GM18873 (cell line): ENCODE measurements around the gene RNU6-1.

Experiments used
- ATAC-seq: cut with Tn5 transposase; IDR thresholded peaks from one replicate; pipeline ENCODE4 v1.9.1; 2021; ENCODE audit warnings: mild to moderate bottlenecking, moderate library complexity, moderate number of reproducible peaks; ENCODE audit not compliant: unreplicated experiment, low FRiP score

Gene RNU6-1

DNA sequence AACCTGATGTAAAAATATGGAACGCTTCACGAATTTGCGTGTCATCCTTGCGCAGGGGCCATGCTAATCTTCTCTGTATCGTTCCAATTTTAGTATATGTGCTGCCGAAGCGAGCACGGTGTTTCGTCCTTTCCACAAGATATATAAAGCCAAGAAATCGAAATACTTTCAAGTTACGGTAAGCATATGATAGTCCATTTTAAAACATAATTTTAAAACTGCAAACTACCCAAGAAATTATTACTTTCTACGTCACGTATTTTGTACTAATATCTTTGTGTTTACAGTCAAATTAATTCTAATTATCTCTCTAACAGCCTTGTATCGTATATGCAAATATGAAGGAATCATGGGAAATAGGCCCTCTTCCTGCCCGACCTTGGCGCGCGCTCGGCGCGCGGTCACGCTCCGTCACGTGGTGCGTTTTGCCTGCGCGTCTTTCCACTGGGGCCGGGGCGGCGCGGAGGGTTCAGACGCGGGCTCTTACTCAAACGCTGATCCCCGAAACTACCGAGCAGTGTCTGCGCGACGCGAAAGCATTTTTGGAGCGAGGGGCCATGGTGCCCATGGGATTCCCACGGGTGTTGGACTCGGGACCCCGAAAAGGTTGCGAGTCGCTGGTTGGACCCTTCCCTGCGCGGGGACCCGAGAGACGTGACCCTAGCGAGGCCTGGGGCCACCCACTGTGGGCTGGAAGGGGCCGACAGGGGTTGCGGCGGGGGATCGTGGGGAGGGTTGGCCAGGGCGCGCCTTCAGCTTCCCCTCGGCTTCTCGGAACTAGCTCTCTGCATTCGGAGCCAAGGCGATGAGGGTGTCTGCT lies at the start of gene RNU6-1:
Gene RNU6-1 (minus strand): TSS at position 117 of the 820 bp plus-strand sequence.
- ATAC-seq: peak; percentile 74

DNA sequence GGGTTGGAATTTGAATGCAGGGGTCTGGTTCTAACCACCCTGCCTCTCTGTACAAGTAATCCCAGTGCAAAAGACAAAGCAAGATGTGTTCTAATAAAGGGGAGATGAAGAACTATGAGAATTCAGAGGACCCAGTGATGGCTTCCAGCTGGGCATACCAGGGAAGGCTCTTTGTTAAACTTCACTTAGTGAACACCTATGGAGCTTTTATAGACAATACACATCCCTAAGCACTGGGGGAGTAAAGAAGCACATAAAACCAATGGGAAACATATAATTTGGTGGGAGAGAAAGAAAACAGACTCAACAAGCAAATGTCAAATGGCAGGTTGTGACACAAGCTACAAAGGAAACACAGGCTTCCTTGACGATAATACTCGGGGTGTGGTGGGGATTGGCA lies 47.9 kb upstream of the RNU6-1 start:
- no peak for ATAC-seq

DNA sequence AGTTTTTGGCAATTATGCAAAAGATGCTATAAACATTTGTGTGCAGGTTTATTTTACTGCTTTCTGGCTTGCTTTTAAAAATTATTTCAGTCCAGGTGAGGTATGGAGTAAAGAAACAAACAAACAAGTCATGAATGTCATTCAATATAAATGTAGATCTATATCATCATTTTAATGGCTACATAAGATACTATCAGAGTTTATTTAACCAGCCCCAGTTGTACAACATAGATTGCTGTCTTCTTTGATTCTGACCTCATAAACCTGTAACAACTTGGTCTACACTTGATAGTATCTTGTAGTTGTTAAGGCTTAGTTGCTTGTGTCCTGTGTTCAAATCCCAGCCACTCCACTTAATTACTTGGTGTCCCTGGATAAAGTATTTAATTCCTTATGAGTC lies 46.0 kb upstream of the RNU6-1 start:
- no peak for ATAC-seq

DNA sequence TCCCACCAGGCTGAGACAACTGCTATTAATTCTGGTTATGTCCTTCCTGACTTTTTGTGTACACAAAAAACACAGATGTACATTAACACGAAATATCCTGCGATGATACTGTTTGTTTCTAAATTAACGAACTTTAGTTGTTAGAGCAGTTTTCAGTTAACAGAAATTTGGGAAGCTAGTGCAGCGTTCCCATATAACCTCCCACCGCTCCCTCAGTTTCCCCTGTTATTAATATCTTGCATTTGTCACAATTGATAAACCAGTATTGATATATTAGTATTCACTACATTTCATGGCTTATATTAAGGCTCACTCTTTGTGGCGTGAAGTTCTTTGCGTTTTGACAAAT lies 45.3 kb upstream of the RNU6-1 start:
- no peak for ATAC-seq

GRCh38 chr15:67884514-67885174 lies 44.8 kb upstream of the RNU6-1 start:
- ATAC-seq: no peak

- ATAC-seq: no peak
These were observed 44.2 kb upstream of the RNU6-1 start for GRCh38 chr15:67884009-67884408.

DNA sequence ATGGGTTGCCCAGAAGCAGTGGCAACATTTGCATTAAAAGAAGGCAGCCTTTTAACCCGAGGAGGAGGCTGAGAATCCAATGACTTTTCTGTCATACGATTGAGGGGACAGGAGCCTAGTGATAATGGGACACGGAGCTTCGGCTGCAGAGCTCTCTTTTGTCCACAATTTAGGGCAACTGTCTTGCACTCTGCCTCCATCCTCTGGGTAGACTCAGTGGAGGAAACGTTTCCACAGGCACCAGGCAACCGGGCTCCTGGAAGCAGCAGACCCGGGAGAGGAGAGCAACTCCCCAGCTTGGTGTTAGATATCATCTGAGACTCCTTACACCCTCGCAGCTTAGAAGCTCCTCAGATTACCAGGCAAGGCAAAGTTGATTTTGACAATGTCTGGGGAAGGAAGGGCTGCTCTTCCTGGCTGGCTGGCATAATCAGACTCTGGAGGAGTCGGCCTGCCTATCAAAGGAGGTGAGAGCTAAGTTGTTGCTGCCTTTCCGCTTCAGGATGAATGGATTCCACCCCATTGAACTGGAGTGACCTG lies 43.5 kb upstream of the RNU6-1 start:
- ATAC-seq: no peak

DNA sequence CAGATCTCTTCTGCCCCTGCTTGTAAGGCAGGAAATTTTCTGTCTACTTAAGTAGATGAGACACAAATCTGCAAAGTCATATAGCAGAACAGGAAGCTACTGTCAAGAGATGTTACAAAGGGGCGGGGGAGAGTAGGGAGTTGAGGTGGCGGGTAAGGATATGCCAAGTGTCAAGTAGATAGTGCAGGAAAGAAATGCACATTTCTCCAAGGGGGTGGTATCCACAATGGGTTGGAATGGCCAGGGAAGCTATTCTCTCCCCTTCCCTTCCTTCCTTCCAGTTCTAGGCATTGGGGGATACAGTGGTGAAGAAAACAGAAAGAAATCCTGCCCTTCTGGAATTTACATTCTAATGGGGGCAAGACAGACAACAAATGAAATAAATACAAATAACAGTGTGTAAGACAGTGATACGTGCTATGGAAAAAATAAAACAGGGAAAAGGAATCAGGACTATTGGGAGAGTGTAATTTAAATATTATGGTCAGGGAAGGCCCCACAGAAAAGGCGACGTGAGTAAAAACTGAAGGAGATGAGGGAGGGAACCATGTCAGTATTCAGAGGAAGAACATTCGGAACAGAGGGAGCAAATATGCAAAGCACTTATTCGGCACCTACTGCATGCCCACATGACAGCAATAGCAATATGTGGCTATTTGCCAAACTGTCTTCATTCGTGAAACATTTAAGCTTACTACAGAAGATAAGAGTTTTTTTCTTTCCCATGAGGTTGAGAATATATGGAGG lies 42.8 kb upstream of the RNU6-1 start:
- ATAC-seq: no peak

DNA sequence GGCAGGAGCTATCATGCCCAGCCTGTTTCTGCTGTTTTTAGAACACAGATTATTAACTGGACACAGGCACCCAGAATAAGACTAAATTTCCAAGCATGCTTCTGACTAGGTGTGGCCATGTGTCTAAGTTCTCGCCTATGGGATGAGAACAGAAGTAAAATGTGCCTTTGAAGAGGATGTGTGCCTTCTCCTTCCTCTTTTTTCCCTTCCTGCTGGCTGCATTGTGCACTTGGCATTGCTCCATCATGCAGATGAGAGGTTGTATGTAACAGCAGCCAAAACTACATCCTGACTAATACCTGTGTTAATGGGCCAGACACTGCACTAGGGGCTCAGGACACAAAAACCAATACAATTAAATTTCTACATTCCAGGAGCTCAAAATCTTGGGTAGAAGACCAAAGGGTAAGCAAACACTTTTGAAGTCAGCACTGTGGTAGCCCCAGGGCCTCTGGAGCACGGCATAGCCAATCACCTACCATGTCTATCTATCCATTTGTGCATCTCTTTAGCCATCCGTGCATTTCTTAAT lies 40.9 kb upstream of the RNU6-1 start:
- no peak for ATAC-seq

DNA sequence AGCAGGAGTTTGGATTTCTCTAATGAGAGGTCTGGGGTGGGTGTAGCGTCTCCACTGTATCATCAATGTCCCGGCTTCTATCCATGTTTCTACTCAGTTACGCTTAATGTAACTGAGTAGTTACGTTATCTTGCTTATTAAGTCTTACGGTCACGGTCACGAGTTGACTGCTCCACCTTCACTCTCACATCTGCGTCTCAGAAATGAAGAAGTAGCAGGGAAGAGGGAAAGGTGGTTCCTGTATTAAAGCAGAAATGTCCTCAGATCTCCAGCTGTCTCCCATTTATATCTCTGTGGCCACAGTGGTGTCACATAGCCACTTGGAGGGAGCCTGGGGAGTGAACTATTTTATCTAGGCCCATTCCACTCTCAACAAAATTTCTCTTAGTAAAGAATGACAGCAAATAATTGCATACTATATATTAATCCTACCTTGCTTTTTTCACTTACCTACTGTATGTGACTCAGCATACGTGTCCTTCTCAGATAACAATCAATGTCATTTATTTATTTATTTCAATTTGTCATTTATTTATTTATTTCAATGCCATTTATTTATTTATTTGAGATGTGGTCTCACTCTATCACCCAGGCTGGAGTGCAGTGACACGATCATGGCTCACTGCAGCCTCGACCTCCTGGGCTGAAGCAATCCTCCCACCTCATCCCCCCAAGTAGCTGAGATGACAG lies 39.7 kb upstream of the RNU6-1 start:
- ATAC-seq: no peak

DNA sequence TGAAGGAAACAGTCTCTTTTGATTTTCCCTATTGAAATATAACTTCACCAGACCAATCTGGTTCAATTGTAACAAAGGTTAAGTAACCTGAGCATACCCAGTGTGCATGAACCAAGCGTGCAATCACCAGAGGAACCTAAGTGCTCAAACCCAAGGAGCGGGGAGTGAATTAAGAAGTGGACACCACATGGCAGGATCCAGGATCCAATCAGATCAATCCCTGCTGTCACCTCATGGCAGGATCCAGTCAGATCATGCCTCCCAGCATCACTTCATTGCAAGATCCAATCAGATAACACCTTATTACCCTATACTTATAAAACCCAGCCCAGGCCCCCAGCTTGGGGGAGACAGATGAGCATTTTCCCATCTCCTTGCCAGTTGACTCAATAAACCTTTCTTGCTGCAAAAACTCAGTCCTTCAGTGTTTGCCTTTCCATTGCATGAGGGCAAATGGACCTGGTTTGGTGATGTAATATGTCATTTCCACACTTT lies 38.9 kb upstream of the RNU6-1 start:
- ATAC-seq: no peak

- no peak for ATAC-seq
These were observed 33.9 kb upstream of the RNU6-1 start for GRCh38 chr15:67873777-67874176.

DNA sequence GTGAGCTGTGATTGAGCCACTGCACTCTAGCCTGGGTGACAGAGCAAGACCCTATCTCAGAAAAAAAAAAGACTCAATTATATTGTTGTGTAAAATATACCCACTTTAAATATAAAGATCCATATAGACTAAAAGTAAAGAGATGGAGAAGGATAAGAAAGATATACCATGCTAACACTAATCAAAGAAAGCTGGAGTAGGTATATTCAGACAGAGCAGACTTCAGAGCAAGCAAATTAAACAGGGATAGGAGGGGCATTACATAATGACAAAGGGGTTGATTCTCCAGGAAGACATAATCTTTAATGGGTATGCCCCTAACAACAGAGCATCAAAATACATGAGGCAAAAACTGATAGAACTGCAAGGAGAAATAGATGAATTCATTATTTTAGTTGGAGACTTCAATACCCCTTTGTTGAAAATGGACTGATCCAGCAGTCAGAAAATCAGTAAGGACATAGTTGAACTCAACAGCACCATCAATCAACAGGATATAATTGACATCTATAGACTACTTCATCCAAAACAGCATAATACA lies 31.1 kb upstream of the RNU6-1 start:
- ATAC-seq: no peak

DNA sequence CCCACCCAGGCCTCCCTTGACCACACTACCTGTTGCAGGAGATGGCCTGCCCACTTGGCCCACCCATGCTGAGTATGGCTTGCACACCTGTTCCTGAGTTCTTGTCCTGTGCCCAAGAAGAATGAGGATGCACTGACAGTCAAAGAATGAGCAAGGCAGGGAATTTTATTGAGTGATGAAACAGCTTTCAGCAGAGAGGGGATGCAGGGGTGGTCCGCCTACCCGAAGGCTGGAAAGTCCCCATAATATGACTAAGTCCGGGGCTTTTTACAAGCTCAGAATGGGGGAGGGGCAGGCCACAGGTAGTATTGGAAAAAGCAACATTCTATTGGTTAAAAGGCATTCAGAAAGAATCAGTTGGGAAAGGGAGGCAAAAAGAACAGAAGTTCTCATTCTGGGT lies 29.9 kb upstream of the RNU6-1 start:
- ATAC-seq: no peak

GRCh38 chr15:67865766-67866165 lies 25.9 kb upstream of the RNU6-1 start:
- no peak for ATAC-seq

DNA sequence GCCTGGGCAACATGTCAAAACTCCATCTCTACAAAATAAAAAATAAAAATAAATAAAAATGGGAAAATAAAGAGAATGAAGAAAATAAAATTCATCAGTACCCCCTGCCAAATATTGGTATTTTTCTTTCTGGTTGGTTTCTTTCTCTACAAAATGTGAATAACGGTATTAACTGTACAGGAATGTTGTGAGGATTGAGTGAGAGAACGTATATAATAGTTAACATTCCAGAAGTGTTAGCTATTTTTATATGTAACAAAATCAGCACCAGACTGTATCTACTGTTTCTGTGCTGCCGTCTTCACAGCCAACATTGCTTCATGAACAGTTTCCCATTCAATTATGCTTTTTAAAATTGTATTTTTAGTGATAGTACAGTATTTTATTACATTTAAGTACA lies 25.5 kb upstream of the RNU6-1 start:
- no peak for ATAC-seq

DNA sequence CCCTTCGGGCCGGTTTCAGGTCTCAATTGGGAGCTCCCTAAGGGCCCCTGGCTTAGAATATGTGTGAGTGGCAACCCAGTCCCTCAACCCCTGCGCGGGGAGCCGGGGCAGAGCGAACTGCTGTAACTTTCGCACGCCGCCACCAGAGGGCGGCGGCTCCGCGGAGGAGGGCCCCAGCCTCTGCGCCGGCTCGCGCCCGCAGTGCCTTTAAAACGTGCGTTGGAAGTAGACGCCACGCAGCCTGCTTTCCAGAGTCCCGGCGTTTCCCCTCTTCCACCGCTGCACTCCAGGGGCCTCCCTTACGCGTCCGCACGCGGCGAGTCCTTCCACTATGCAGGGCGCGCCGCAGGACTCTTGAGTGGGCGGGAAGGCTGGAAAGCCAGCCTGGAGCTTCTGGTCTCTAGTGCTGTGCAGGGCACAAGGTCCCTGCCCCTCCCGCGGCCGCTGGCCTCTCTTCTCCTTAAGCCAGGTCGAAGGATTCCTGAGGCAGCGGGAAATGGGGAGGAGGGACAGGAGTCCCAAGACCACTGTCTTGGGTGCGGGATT lies 23.7 kb upstream of the RNU6-1 start:
- no peak for ATAC-seq

GRCh38 chr15:67862750-67863441 lies 23.1 kb upstream of the RNU6-1 start:
- no peak for ATAC-seq

GRCh38 chr15:67861983-67862382 lies 22.1 kb upstream of the RNU6-1 start:
- ATAC-seq: no peak
